Adrenal gland (tissue), 12 donors: ENCODE results near the gene GMDS. TPM values are rescaled to one million over a fixed set of nuclear protein-coding genes. Genes with fewer than 3 reads are reported as not detected.
"Not testable (repeated sequence)": the region's sequence is repeated elsewhere in the genome, so short reads cannot be mapped to it uniquely, and the experiment has no call there.

Source experiments
- DNase-seq, 7 donors: peaks; one replicate each; pipeline ENCODE4 v3.0.0-alpha.2; 2019 to 2020
- H3K27ac ChIP-seq, 5 donors: fragments of 200-600 bp; sonication (generic) in 4 of 5; 1 replicate in 3 of 5; 2 replicates in 2 of 5; pipeline versions ENCODE4 v1.5.1 to v1.8.0; 2016 to 2020; ENCODE audit warnings: mild to moderate bottlenecking in 1 of 5
- H3K27me3 ChIP-seq: fragments of 200-600 bp; 2 replicates; pipeline ENCODE4 v1.8.0; 2021
- H3K36me3 ChIP-seq, 2 donors: fragments of 200-600 bp; replicated peaks in 1 of 2; 1 replicate in 1 of 2; 2 replicates in 1 of 2; pipeline versions ENCODE4 v1.5.1 to v1.8.0; 2018 to 2022
- H3K4me1 ChIP-seq, 2 donors: fragments of 200-600 bp; replicated peaks in 1 of 2; 1 replicate in 1 of 2; 2 replicates in 1 of 2; pipeline versions ENCODE4 v1.5.1 to v1.8.0; 2018 to 2021
- H3K4me3 ChIP-seq, 4 donors: fragments of 200-600 bp; sonication (generic) in 3 of 4; one replicate each; pipeline ENCODE4 v1.5.1; 2016 to 2018
- H3K9me3 ChIP-seq, 3 donors: fragments of 200-600 bp; sonication (generic) in 1 of 3; replicated peaks in 1 of 3; 1 replicate in 2 of 3; 2 replicates in 1 of 3; pipeline versions ENCODE4 v1.5.1 to v1.8.0; 2016 to 2021
- POLR2A ChIP-seq, 2 donors: fragments of 450-650 bp; IDR thresholded peaks; one replicate each; pipeline ENCODE4 v1.6.1; 2017; ENCODE audit warnings: antibody characterized with exemption in 2 of 2, mild to moderate bottlenecking in 2 of 2, moderate library complexity in 1 of 2
- WGBS, 4 donors: extraction: QIAGEN DNeasy Blood & Tissue Kit in 2 of 4; methylation state at CpG; one replicate each; pipeline versions ENCODE4 v1.1.5 to v1.1.7; 2013 to 2017; 5-methylcytosine and 5-hydroxymethylcytosine counted together
- intact Hi-C, 2 donors: fragments of 100-400 bp; cut with DNase I; formaldehyde crosslinking; loops; one replicate each; pipeline versions ENCODE4 v1.14.1 to v1.15.0; 2022 to 2023
- polyA plus RNA-seq, 3 donors: library from polyadenylated mRNA; stranded (reverse); fragments of 200-250 nt in 2 of 3; fragments of 350-450 nt in 1 of 3; fragmentation: Illumina TruSeq in 1 of 3; extraction: RNeasy Lipid Tissue Mini Kit (QIAGEN cat#74804) in 1 of 3; gene quantifications; one replicate each; pipeline ENCODE4 v1.2.3, GENCODE V29; 2013 to 2014
- total RNA-seq, 9 donors: library from RNA; depleted of rRNA in 4 of 9; stranded (reverse); fragments of >200 nt in 4 of 9; fragments of 120-200 nt in 1 of 9; fragmentation: NEBNext Ultra II Directional in 1 of 9; extraction: Animal tissue kit (Norgen Biotek cat#: 25700) in 1 of 9; gene quantifications; one replicate each; pipeline versions ENCODE4 v1.1.0 to v1.2.4, GENCODE V29; 2013 to 2023
- TF ChIP-seq, protein P1 (sequence below), 6 experiments: fragments of 450-650 bp in 4 of 6; fragments of 200-600 bp in 2 of 6; sonication (generic) in 1 of 6; IDR thresholded peaks; 1 replicate in 5 of 6; 2 replicates in 1 of 6; pipeline versions ENCODE4 v1.5.1 to v1.8.0; 2016 to 2021; ENCODE audit warnings: antibody characterized with exemption in 6 of 6, mild to moderate bottlenecking in 2 of 6, moderate library complexity in 1 of 6
- donor health status: healthy with polysubstance abuse.
- donor health status: Bipolar disorder and iron deficiency.
- donor health status: DM: yes; HTN: yes; CAD: no.
- donor health status: DM: no; HTN: no; CAD: no.
- donor health status: DM: no; HTN: no; CAD: no.
- donor health status: DM: yes; HTN: yes; CAD: no.

The GMDS gene
- total and polyA plus RNA-seq, 12 donors, result 8.5 to 39.2 (median 15.2) TPM

DNA sequence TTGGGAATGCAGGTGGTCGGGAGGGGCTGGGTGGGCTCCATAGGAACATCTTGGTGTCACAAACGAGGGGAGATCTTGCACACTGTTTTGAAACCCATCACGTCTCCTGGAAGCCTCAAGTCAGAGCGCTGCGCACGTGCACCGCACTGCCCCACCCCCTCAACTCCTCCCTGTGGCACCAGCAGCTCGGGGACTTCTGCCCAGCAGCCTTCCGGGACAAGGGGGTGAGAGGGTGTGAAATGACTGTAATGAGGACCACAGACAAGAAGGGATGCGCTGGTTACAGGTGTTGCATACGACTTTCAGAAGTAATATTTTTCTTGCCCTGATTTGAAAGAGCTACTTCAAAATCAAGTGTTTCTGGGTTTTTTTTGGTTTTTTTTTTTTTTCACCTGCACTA, 575.4 kb downstream of the GMDS start:
- no peak for DNase-seq
- Histone ChIP-seq H3K27ac (no peak overlapping the region), H3K4me1 (no peaks in the 10 kb centered on the region), H3K27me3 (no peaks in the 10 kb centered on the region), H3K9me3 (no peaks in the 10 kb centered on the region), H3K36me3 (no peaks in the 10 kb centered on the region), H3K4me3 (no peak overlapping the region)
- TF ChIP-seq POLR2A (IDR thresholded peaks at IDR 0.05), result no peak
- TF ChIP-seq, protein P1, sequence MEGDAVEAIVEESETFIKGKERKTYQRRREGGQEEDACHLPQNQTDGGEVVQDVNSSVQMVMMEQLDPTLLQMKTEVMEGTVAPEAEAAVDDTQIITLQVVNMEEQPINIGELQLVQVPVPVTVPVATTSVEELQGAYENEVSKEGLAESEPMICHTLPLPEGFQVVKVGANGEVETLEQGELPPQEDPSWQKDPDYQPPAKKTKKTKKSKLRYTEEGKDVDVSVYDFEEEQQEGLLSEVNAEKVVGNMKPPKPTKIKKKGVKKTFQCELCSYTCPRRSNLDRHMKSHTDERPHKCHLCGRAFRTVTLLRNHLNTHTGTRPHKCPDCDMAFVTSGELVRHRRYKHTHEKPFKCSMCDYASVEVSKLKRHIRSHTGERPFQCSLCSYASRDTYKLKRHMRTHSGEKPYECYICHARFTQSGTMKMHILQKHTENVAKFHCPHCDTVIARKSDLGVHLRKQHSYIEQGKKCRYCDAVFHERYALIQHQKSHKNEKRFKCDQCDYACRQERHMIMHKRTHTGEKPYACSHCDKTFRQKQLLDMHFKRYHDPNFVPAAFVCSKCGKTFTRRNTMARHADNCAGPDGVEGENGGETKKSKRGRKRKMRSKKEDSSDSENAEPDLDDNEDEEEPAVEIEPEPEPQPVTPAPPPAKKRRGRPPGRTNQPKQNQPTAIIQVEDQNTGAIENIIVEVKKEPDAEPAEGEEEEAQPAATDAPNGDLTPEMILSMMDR (IDR thresholded peaks at IDR 0.05), result no peak
- intact Hi-C loops, result no loop called here
- WGBS, 4 donors, result 89 to 97% (median 93%) methylated on average over 10 to 11 of the region's 11 CpGs

DNA sequence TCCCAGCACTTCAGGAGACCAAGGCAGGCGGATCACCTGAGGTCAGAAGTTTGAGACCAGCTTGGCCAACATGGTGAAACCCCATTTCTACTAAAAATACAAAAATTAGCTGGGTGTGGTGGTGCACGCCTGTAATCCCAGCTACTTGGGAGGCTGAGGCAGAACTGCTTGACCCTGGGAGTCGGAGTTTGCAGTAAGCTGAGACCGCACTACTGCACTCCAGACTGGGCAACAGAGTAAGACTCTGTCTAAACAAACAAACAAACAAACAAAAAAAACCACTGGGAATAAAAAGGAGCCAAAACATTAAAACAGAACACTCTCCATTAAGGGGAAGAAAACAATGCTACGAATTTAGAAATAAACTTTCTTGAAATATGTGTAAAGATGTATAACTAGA, 576.9 kb downstream of the GMDS start:
- H3K27ac ChIP-seq, DNase-seq, H3K36me3 ChIP-seq, intact Hi-C loops, H3K4me3 ChIP-seq, H3K9me3 ChIP-seq, H3K4me1 ChIP-seq, H3K27me3 ChIP-seq: not testable (repeated sequence)
- 94 to 96% (median 95%) methylated on average over 5 of the region's 5 CpGs for WGBS, 4 donors

DNA sequence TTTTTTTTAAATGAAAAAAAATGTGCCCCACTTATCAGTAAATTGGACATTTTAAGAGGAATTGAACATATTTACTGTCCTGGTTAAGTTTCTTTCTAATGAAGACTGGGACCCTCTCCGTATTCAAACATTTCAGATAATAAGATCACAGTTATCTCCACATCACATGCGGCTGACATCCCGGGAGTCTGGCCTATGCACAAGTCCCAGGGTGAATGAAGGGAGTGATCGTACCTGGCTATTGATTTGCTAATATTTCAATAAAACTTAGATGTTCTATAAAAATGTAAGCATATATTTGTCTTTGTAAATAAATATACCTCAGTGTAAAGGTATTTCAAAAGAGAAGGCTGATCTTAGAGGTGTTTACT, 577.6 kb downstream of the GMDS start:
- intact Hi-C loops, result no loop called here
- no peaks in the 10 kb centered on the region for H3K4me1 ChIP-seq
- no peak for DNase-seq
- no peak overlapping the region for H3K4me3 ChIP-seq
- H3K27me3 ChIP-seq, result no peaks in the 10 kb centered on the region
- no peak overlapping the region for H3K27ac ChIP-seq
- no peaks in the 10 kb centered on the region for H3K36me3 ChIP-seq
- no peak for TF ChIP-seq POLR2A (IDR thresholded peaks at IDR 0.05)
- TF ChIP-seq, protein P1 (IDR thresholded peaks at IDR 0.05), result no peak
- 91 to 94% (median 92%) methylated on average over 4 of the region's 4 CpGs for WGBS, 4 donors
- no peaks in the 10 kb centered on the region for H3K9me3 ChIP-seq

DNA sequence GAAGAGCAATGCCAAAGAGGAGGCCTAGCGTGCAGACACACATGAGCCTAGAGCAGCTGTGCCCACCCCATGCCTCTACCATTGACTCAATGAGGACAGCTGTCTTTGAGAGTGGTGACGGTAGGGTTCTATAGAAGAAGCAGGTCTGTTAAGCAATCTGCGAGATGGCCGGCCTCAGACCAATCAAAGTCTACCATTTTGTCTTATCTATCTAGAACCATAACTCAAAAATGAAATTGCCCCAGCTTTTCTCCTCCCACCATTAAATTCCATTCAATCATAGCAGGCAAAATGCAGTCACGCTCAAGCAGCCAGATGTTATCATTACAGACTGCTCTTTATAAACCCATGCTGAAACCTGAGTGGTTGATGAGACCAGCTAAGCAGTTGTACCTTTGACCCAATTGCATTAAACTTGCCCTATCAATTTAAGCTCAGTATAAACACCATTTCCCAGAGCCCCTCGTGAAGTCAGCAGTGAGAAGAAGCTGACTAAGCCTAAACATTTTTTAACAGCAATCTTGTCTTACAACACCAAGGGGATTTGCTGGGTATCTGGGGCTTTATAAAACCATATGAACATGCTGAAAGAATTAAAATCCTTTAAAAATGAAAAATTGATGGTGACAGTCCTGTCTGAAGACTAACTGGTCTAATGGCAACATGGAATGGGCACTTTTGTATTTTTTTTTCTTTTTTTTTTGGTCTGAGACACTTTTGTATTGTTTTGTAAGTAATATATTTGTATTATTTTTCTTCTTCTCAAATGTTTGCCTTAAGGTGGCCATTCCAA, 578.2 kb downstream of the GMDS start:
- Histone ChIP-seq H3K4me1 (no peaks in the 10 kb centered on the region), H3K27me3 (no peaks in the 10 kb centered on the region), H3K36me3 (no peaks in the 10 kb centered on the region), H3K27ac (no peak overlapping the region), H3K9me3 (no peaks in the 10 kb centered on the region), H3K4me3 (no peak overlapping the region)
- intact Hi-C loops, result no loop called here
- TF ChIP-seq POLR2A (IDR thresholded peaks at IDR 0.05), result no peak
- TF ChIP-seq, protein P1 (IDR thresholded peaks at IDR 0.05), result no peak
- DNase-seq, result no peak
- 93 to 97% (median 94%) methylated on average over 5 to 6 of the region's 6 CpGs for WGBS, 4 donors

DNA sequence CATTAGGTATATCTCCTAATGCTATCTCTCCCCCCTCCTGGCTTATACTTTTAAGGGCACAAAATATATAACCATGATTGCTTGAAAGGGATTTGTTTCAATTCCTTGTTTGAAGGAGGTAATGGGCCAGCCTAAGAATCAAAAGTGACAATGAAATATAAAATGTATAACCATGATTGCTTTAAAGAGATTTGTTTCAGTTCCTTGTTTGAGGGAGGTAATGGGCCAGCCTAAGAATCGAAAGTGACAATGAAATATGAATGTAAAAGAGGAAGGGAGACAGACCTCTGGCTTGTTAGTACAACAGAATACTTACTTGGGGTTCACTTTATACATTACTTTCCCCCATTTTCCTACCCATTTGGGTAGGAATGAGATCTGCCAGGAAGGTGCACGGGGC, 580.2 kb downstream of the GMDS start:
- Histone ChIP-seq H3K36me3 (no peaks in the 10 kb centered on the region), H3K27me3 (no peaks in the 10 kb centered on the region), H3K4me3 (no peak overlapping the region), H3K4me1 (no peaks in the 10 kb centered on the region), H3K9me3 (no peaks in the 10 kb centered on the region), H3K27ac (no peak overlapping the region)
- intact Hi-C loops, result no loop called here
- no peak for DNase-seq
- TF ChIP-seq, protein P1 (IDR thresholded peaks at IDR 0.05), result no peak
- TF ChIP-seq POLR2A (IDR thresholded peaks at IDR 0.05), result no peak
- WGBS, 4 donors, result 63 to 89% (median 78%) methylated on average over 2 of the region's 2 CpGs
